H1 (cell line): ENCODE measurements around the gene C17orf107. TPM values are rescaled to one million over a fixed set of nuclear protein-coding genes. Genes with fewer than 3 reads are reported as not detected.

Experiments used
- JUN ChIP-seq: IDR thresholded peaks from 2 replicates; pipeline ENCODE4 v1.6.1; 2011; ENCODE audit warnings: low read depth, mild to moderate bottlenecking, improper control_type of control experiment, low read length
- RBBP5 ChIP-seq: IDR thresholded peaks from 2 replicates; pipeline ENCODE4 v1.7.1; 2012; ENCODE audit warnings: low read depth, mild to moderate bottlenecking, inconsistent platforms, low read length, moderate library complexity, borderline replicate concordance
- RNF2 ChIP-seq: fragments of 200-900, 300-1000 bp; sonication (generic); IDR thresholded peaks from 2 replicates; pipeline ENCODE4 v1.7.1; 2016; ENCODE audit warnings: borderline replicate concordance, low read depth, mild to moderate bottlenecking, antibody characterized with exemption, low read length; ENCODE audit not compliant: poor library complexity, severe bottlenecking; ENCODE audit errors: missing control alignments
- SRF ChIP-seq: IDR thresholded peaks from 2 replicates; pipeline ENCODE4 v1.6.1; 2011; ENCODE audit warnings: mild to moderate bottlenecking, low read depth, low read length, moderate library complexity
- polyA plus RNA-seq, 7 experiments: library from polyadenylated mRNA; depleted of rRNA in 3 of 7; stranded (reverse) in 5 of 7; unstranded in 2 of 7; fragments of >200 nt in 5 of 7; fragments of 200-250 nt in 2 of 7; gene quantifications; 1 replicate in 5 of 7; 2 replicates in 1 of 7; 4 replicates in 1 of 7; pipeline versions ENCODE4 v1.2.1 to v1.2.3, GENCODE V29; 2011 to 2013; ENCODE audit warnings: missing spikeins in 2 of 7, mixed read lengths in 2 of 7
- total RNA-seq: library from RNA; stranded (reverse); fragmentation: NEBNext Ultra II Directional; extraction: Animal tissue kit (Norgen Biotek cat#: 25700); gene quantifications from 2 replicates; pipeline ENCODE4 v1.2.1, GENCODE V29; 2021

The C17orf107 gene
- total and polyA plus RNA-seq, 2 of the 8 experiments (the other 6 are each of a cell fraction or from before 2014, with no cell fraction given): 0.39 to 0.45 TPM

DNA sequence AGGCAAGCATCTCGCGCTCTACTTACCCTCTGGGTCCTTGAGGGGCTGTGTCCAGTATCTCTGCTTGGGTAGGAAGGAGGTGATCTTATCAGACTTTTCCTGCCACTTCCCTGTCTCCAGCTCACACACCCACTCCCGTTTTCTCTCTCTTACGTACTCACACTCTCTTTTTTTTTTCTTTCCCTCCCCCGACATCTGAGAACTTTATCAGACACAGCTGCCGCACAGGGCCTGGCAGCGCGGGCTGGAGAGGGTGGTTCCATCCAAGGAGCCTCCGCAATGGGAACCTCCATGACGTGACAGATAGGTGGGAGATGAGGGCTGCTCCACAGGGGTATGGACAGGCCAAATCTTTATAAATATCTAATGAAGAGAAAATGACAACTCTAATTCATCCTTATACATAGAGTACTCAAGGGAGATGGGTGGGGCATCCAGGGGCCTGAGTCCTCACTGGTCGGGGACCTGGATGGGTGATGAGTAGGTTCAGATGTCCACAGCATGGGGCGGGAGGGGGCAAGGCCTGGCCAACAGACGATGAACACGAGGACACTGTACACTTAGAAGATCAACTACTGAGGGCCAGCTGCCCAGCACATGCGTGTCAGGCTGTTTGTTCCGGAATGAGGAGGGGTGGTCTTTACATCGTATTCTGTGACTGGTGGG lies 42.9 kb upstream of the C17orf107 start (continued):
- TF ChIP-seq RNF2 (no peak), RBBP5 (no peak), SRF (no peak), JUN (no peak)
